Measurements from ENCODE around the gene TAOK3. TPM values are rescaled to one million over a fixed set of nuclear protein-coding genes. Genes with fewer than 3 reads are reported as not detected.

Gene TAOK3
- total and polyA plus RNA-seq, 9 of the 15 experiments (the other 6 are each of a cell fraction or from before 2014, with no cell fraction given) = 24.3 to 83.5 (median 47.1) TPM

GRCh38 chr12:118288174-118288573 lies 84.5 kb downstream of the TAOK3 start (continued):
- peak; percentile 51; the same call in 1 of the 2 replicates for TF ChIP-seq EP300 (IDR thresholded peaks at IDR 0.05; ENCODE audit: low read length)
- TF ChIP-seq, protein P1, sequence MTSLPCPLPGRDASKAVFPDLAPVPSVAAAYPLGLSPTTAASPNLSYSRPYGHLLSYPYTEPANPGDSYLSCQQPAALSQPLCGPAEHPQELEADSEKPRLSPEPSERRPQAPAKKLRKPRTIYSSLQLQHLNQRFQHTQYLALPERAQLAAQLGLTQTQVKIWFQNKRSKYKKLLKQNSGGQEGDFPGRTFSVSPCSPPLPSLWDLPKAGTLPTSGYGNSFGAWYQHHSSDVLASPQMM (CRISPR knock-in tag; IDR thresholded peaks at IDR 0.05) = no peak
- TF ChIP-seq, protein P2, sequence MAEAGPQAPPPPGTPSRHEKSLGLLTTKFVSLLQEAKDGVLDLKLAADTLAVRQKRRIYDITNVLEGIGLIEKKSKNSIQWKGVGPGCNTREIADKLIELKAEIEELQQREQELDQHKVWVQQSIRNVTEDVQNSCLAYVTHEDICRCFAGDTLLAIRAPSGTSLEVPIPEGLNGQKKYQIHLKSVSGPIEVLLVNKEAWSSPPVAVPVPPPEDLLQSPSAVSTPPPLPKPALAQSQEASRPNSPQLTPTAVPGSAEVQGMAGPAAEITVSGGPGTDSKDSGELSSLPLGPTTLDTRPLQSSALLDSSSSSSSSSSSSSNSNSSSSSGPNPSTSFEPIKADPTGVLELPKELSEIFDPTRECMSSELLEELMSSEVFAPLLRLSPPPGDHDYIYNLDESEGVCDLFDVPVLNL (CRISPR knock-in tag; IDR thresholded peaks at IDR 0.05; ENCODE audit: low read depth) = no peak
- peak; percentile 68; the same call in 1 of the 2 replicates for TF ChIP-seq LEF1 (IDR thresholded peaks at IDR 0.05)
- TF ChIP-seq ATF3 (IDR thresholded peaks at IDR 0.05) = peak; percentile 45; the same call in 1 of the 2 replicates
- TF ChIP-seq ATF3 (CRISPR knock-in tag; conservative IDR thresholded peaks at IDR 0.05) = no peak
- peak; percentile 74 for TF ChIP-seq ARID1B (IDR thresholded peaks at IDR 0.05)
- TF ChIP-seq HMBOX1 (IDR thresholded peaks at IDR 0.05) = peak; percentile 68
- 0 out of 2 replicates have a peak, but pooled peaks have one; percentile 39 for TF ChIP-seq ZNF592 (IDR thresholded peaks at IDR 0.05)
- TF ChIP-seq ETV5 (CRISPR knock-in tag; IDR thresholded peaks at IDR 0.05; ENCODE audit: low read depth) = no peak
- no peak for TF ChIP-seq HDAC6 (IDR thresholded peaks at IDR 0.05; ENCODE audit: low read depth, low read length)
- peak; percentile 84 for TF ChIP-seq EGR1 (conservative IDR thresholded peaks at IDR 0.05)
- TF ChIP-seq CCNT2 (IDR thresholded peaks at IDR 0.05; ENCODE audit: borderline replicate concordance, extremely low read depth, insufficient read length, low read depth, low read length) = peak; percentile 14
- TF ChIP-seq GTF2F1 (IDR thresholded peaks at IDR 0.05; ENCODE audit: low read depth, low read length) = no peak
- no peak for TF ChIP-seq ZNF449 (CRISPR knock-in tag; IDR thresholded peaks at IDR 0.05)
- TF ChIP-seq SMARCE1 (IDR thresholded peaks at IDR 0.05) = peak; percentile 54; the same call in 1 of the 2 replicates
- TF ChIP-seq TRIM24 (IDR thresholded peaks at IDR 0.05) = peak in 1 of 2 experiments; percentile 46; a peak in 1 of 4 replicates
- TF ChIP-seq JUND (IDR thresholded peaks at IDR 0.05; ENCODE audit: borderline replicate concordance, low read depth, low read length) = peak; percentile 47; the same call in 1 of the 2 replicates
- TF ChIP-seq JUND (tag; IDR thresholded peaks at IDR 0.05; ENCODE audit: borderline replicate concordance, low read depth, low read length) = no peak; the same call in 1 of the 3 replicates
- TF ChIP-seq SP2 (IDR thresholded peaks at IDR 0.05; ENCODE audit: extremely low read depth, low read depth, low read length, poor library complexity, severe bottlenecking) = no peak

Measured in K562 (cell line).